Measurements from ENCODE around the gene BNIPL.

The BNIPL gene

GRCh38 chr1:151003180-151003579 lies 33.2 kb upstream of the BNIPL start:
- no peak for DNase-seq (ENCODE audit: low spot score in 2 of 2)
- Histone ChIP-seq H3K36me3 (replicated peaks) (no peaks in the 10 kb centered on the region; the same call in 1 of the 2 replicates), H3K9me3 (no peaks in the 10 kb centered on the region), H3K27me3 (ENCODE audit: low read depth) (no peaks in the 10 kb centered on the region), H3K4me3 (no peak overlapping the region), H3K4me1 (peaks cover 16% of the 10 kb centered on the region)
- in situ Hi-C loops (cut with MboI; ENCODE audit: low sequenced_read_pairs): no loop called here

DNA sequence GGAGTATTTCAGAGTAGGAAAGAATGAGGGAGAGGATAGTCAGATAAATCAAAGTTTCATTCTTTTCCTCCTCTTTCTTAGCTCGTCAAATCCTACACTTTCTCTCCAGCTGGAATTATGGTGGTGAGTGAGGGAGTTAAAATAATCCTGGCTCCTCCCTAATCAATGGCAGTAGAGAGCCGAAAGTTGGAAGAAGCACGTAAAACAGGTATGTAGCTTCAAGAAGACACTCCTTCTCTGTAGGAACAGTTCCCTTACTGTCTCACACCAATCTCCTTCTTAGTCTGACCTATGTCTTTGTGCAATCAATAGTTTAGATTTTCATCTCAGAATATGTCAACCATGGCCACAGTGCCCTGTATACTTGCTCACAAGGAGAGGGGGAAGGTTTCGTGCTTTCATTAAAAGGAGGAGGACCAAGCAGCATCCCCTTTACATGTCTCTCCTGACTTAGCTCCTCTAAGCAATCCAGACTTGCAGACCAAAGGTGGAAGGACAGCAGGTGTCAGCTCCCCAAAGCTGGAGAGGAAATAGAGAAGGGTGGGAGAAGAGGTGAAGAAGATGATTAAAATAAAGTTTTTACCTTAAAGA lies 30.6 kb upstream of the BNIPL start:
- no peak for DNase-seq (ENCODE audit: low spot score in 2 of 2)
- peak overlapping the region; percentile 25 for H3K4me3 ChIP-seq
- H3K36me3 ChIP-seq (replicated peaks): no peaks in the 10 kb centered on the region; the same call in 1 of the 2 replicates
- in situ Hi-C loops (cut with MboI; ENCODE audit: low sequenced_read_pairs): no loop called here
- H3K27me3 ChIP-seq (ENCODE audit: low read depth): no peaks in the 10 kb centered on the region
- H3K4me1 ChIP-seq: peaks cover 22% of the 10 kb centered on the region
- H3K9me3 ChIP-seq: no peaks in the 10 kb centered on the region

DNA sequence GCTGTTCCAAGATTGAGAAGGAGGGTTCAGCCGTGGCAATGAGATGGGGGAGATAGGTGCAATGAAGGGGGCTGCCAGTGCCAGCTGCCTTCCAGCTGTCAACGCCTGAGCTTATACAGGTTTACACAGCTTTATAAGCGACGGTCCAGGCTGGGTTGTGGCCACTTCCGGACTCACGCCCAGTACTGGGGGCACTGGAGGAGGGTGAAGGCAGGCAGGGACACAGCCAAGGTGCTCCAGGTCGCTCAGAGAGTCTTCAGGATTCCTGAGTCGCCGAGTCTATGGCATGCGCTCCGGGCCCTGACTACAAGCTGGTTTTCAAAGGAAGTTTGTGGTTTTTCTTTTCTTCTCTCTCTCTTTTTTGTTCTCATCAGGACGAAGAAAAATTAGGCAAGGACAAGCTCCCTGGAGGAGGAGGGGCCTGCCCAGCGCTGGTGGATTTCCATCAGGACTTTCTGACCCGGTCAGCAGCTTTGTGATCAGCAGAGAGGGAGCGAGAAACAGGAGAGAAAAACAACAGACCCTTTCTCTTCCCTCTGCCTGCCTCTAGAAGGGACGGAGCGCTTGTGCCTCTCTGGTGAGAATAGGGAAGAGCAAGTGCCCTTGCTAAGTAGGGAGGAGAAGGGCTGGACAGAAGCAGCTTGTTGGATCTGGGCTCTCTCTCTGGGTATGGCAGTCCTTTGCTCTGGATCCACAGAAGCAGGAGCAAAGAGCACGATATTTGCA lies 29.9 kb upstream of the BNIPL start, which contains the start of gene MINDY1:
Gene MINDY1, minus strand, starts transcription at position 576 of the 726 bp plus-strand sequence. CDS start 4,285 bp downstream, outside the sequence.
- Histone ChIP-seq H3K36me3 (replicated peaks) (no peaks in the 10 kb centered on the region; the same call in 1 of the 2 replicates), H3K4me3 (peak within 1 kb of the TSS; percentile 60), H3K4me1 (peaks cover 22% of the 10 kb centered on the region), H3K27me3 (ENCODE audit: low read depth) (no peaks in the 10 kb centered on the region), H3K9me3 (no peaks in the 10 kb centered on the region)
- DNase-seq (ENCODE audit: low spot score in 2 of 2): peak; percentile 83 to 88
- in situ Hi-C loops (cut with MboI; ENCODE audit: low sequenced_read_pairs): no loop called here

- Histone ChIP-seq H3K27me3 (ENCODE audit: low read depth) (no peaks in the 10 kb centered on the region), H3K4me3 (peak overlapping the region; percentile 60), H3K36me3 (replicated peaks) (no peaks in the 10 kb centered on the region), H3K4me1 (peaks cover 22% of the 10 kb centered on the region), H3K9me3 (no peaks in the 10 kb centered on the region)
- DNase-seq (ENCODE audit: low spot score in 2 of 2): no peak
- in situ Hi-C loops (cut with MboI; ENCODE audit: low sequenced_read_pairs): no loop called here
These were observed 28.5 kb upstream of the BNIPL start for GRCh38 chr1:151007853-151008243.

DNA sequence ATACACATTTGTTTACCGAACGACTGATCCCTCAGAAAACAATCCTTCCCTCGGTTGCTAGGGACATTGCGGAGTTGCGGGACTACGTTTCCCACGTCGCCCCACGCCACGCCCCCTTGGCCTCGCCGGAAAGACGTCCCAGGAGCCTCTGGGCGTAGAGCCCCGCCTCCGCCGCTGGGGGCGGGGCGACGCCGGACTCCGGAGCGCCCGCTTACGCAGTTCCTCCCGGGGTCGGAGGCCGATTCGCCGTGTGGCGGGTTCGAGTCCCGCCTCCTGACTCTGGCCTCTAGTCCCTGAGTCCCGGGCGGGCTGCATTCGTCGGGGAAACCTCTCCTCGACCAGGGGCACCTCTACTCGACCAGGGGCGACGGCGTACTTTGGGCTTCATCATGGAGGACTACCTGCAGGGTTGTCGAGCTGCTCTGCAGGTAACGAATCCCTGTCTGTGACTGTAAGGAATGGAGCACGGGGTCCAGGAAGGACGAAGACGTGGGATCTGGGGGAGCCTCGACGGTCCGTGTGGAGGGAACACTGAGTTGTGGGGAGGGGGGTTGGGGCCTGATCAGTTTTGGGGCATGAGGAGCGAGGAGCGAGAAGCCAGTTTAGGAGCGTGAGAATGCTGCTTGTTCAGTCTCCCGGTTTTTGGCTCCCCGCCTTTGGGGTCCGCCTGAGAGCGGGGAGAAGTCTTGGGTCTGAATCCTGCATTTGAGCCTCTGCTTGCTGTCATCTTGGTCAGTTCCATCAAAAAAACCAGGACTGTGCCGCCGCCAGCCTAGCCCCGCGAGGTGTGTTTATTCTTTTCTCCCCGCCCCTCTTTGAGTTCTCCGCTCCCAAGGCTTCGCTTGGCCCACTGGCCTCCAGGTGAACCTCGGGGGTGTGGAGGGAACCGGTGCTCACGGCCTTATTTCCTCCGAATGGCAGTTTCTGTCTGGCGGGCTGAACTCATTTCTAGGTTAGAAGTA lies 27.9 kb upstream of the BNIPL start, which contains the start of gene PRUNE1:
Gene PRUNE1, plus strand, starts transcription at position 206 of the 962 bp plus-strand sequence. Its CDS starts 184 bp downstream, at position 390.
- peak within 1 kb of the TSS; percentile 60 for H3K4me3 ChIP-seq
- no peaks in the 10 kb centered on the region for H3K27me3 ChIP-seq (ENCODE audit: low read depth)
- in situ Hi-C loops (cut with MboI; ENCODE audit: low sequenced_read_pairs): no loop called here
- no peaks in the 10 kb centered on the region for H3K36me3 ChIP-seq (replicated peaks)
- H3K4me1 ChIP-seq: peaks cover 22% of the 10 kb centered on the region
- H3K9me3 ChIP-seq: no peaks in the 10 kb centered on the region
- DNase-seq (ENCODE audit: low spot score in 2 of 2): peak; percentile 92 to 99

DNA sequence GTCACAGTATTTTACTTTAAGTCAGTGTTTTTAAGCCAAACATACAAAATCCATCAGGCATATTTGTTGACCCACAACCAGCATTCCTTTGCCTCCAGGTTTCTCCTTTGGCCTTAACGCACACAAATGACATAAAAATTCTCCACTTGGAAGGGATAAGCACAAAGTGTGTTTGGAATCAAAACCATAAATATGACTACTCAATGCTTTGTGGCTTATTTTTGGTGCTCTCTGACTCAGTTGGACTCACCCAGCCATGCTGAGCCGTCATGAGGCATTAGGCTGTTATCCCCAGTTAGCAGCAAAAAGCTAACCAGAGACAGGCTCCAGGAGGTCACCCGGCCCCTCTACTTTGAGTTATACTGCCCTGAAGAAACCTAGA lies 27.2 kb upstream of the BNIPL start:
- DNase-seq (ENCODE audit: low spot score in 2 of 2): no peak
- in situ Hi-C loops (cut with MboI; ENCODE audit: low sequenced_read_pairs): no loop called here
- peak overlapping the region; percentile 60 for H3K4me3 ChIP-seq
- no peaks in the 10 kb centered on the region for H3K36me3 ChIP-seq (replicated peaks)
- H3K9me3 ChIP-seq: no peaks in the 10 kb centered on the region
- H3K27me3 ChIP-seq (ENCODE audit: low read depth): no peaks in the 10 kb centered on the region
- H3K4me1 ChIP-seq: peaks cover 20% of the 10 kb centered on the region

GRCh38 chr1:151009674-151010345 lies 26.6 kb upstream of the BNIPL start:
- peak overlapping the region; percentile 60; the same call in 1 of the 2 replicates for H3K4me3 ChIP-seq
- DNase-seq (ENCODE audit: low spot score in 2 of 2): no peak
- no peaks in the 10 kb centered on the region for H3K9me3 ChIP-seq
- H3K36me3 ChIP-seq (replicated peaks): no peaks in the 10 kb centered on the region
- H3K27me3 ChIP-seq (ENCODE audit: low read depth): no peaks in the 10 kb centered on the region
- peaks cover 20% of the 10 kb centered on the region for H3K4me1 ChIP-seq
- in situ Hi-C loops (cut with MboI; ENCODE audit: low sequenced_read_pairs): no loop called here

GRCh38 chr1:151010346-151010726 lies 26.1 kb upstream of the BNIPL start:
- Histone ChIP-seq H3K36me3 (replicated peaks) (no peaks in the 10 kb centered on the region), H3K4me1 (peaks cover 20% of the 10 kb centered on the region), H3K27me3 (ENCODE audit: low read depth) (no peaks in the 10 kb centered on the region), H3K9me3 (no peaks in the 10 kb centered on the region), H3K4me3 (no peak overlapping the region)
- no peak for DNase-seq (ENCODE audit: low spot score in 2 of 2)
- in situ Hi-C loops (cut with MboI; ENCODE audit: low sequenced_read_pairs): no loop called here

- in situ Hi-C loops (cut with MboI; ENCODE audit: low sequenced_read_pairs): no loop called here
- Histone ChIP-seq H3K4me1 (peaks cover 19% of the 10 kb centered on the region), H3K36me3 (replicated peaks) (no peaks in the 10 kb centered on the region), H3K9me3 (no peaks in the 10 kb centered on the region), H3K4me3 (no peak overlapping the region), H3K27me3 (ENCODE audit: low read depth) (no peaks in the 10 kb centered on the region)
- DNase-seq (ENCODE audit: low spot score in 2 of 2): no peak
These were observed 25.1 kb upstream of the BNIPL start for GRCh38 chr1:151011154-151011850.

GRCh38 chr1:151012684-151013471 lies 23.5 kb upstream of the BNIPL start:
- DNase-seq (ENCODE audit: low spot score in 2 of 2): no peak
- H3K9me3 ChIP-seq: no peaks in the 10 kb centered on the region
- H3K36me3 ChIP-seq (replicated peaks): no peaks in the 10 kb centered on the region
- H3K4me1 ChIP-seq: peaks cover 7% of the 10 kb centered on the region
- no peaks in the 10 kb centered on the region for H3K27me3 ChIP-seq (ENCODE audit: low read depth)
- in situ Hi-C loops (cut with MboI; ENCODE audit: low sequenced_read_pairs): no loop called here
- H3K4me3 ChIP-seq: no peak overlapping the region

DNA sequence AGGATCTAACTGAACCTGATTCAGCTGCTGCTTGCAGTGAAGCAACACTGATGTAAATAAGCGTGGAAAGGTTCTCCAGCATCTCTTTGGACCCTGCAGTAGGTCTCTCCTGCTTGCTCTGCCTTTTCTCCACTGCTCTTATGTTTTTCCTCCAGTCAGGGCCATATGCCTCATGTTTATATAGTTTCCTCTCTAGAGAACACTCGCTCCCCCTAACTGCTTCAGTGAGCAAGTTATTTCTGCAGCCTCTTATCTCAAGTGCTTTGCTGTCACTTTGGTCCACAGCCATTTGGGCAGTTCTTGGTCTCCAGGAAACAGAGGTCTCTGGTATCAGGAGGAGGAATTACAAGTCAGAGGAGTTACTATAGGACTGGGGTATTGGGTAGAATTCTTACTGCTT lies 22.9 kb upstream of the BNIPL start:
- DNase-seq (ENCODE audit: low spot score in 2 of 2): no peak
- Histone ChIP-seq H3K27me3 (ENCODE audit: low read depth) (no peaks in the 10 kb centered on the region), H3K36me3 (replicated peaks) (no peaks in the 10 kb centered on the region; the same call in 1 of the 2 replicates), H3K4me3 (no peak overlapping the region), H3K9me3 (no peaks in the 10 kb centered on the region), H3K4me1 (peaks cover 6% of the 10 kb centered on the region; the same call in 1 of the 2 replicates)
- in situ Hi-C loops (cut with MboI; ENCODE audit: low sequenced_read_pairs): no loop called here

DNA sequence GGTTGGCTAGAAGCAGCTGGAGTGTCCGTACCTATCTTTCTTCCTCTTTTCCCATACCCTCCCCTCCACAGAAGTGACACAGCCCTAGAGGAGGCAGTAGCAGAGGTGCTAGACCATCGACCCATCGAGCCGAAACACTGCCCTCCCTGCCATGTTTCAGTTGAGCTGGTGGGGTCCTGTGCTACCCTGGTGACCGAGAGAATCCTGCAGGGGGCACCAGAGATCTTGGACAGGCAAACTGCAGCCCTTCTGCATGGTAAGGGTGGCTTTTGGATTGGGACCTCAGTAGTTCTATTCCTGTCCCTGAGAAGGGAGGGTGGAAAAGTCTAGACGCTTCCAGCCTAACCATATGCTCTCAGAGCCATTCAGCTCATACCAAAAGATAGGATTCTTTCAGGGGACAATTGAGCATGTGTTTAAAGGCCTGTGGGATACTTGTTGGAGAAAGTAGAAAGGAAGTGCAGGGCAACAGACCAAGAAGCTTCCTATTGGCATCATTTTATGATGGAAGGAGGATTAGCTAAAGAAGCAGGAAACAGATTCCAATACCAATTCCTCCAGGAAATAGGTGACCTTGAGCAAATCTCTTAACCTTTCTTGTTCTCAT lies 11.7 kb upstream of the BNIPL start:
- in situ Hi-C loops (cut with MboI; ENCODE audit: low sequenced_read_pairs): no loop called here
- peak; percentile 27 to 86 for DNase-seq (ENCODE audit: low spot score in 2 of 2)
- peaks cover 12% of the 10 kb centered on the region for H3K36me3 ChIP-seq (replicated peaks)
- H3K4me1 ChIP-seq: no peaks in the 10 kb centered on the region
- no peaks in the 10 kb centered on the region for H3K27me3 ChIP-seq (ENCODE audit: low read depth)
- H3K9me3 ChIP-seq: no peaks in the 10 kb centered on the region
- no peak overlapping the region for H3K4me3 ChIP-seq

Data from HAP-1 (cell line).